ENCODE measurements around the gene TDRD6.

DNA sequence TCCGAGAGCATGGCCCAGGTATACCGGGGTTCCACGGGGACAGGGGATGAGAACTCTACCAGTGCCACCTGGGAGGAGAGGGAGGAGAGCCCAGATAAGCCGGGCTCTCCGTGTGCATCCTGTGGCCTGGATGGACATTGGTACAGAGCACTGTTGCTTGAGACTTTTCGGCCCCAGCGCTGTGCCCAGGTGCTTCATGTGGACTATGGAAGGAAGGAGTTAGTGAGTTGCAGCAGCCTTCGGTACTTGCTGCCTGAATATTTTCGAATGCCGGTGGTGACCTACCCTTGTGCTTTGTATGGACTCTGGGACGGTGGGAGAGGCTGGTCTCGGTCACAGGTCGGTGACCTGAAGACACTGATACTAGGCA is 1.3 kb downstream of the TDRD6 start:
- no peak for TF ChIP-seq CEBPB (IDR thresholded peaks at IDR 0.05; ENCODE audit: low read depth)
- TF ChIP-seq, protein P1, sequence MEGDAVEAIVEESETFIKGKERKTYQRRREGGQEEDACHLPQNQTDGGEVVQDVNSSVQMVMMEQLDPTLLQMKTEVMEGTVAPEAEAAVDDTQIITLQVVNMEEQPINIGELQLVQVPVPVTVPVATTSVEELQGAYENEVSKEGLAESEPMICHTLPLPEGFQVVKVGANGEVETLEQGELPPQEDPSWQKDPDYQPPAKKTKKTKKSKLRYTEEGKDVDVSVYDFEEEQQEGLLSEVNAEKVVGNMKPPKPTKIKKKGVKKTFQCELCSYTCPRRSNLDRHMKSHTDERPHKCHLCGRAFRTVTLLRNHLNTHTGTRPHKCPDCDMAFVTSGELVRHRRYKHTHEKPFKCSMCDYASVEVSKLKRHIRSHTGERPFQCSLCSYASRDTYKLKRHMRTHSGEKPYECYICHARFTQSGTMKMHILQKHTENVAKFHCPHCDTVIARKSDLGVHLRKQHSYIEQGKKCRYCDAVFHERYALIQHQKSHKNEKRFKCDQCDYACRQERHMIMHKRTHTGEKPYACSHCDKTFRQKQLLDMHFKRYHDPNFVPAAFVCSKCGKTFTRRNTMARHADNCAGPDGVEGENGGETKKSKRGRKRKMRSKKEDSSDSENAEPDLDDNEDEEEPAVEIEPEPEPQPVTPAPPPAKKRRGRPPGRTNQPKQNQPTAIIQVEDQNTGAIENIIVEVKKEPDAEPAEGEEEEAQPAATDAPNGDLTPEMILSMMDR (IDR thresholded peaks at IDR 0.05 in 2 of 3, conservative IDR thresholded peaks at IDR 0.05 in 1 of 3; ENCODE audit: borderline replicate concordance in 1 of 3, insufficient read depth in 1 of 3, low read depth in 2 of 3, low read length in 2 of 3), result no peak
- TF ChIP-seq POLR2A (IDR thresholded peaks at IDR 0.05; ENCODE audit: borderline replicate concordance, extremely low read depth, insufficient read depth, insufficient read length), result no peak
- TF ChIP-seq POLR2AphosphoS5 (IDR thresholded peaks at IDR 0.05; ENCODE audit: low read depth, low read length), result no peak
- TF ChIP-seq EZH2phosphoT487 (IDR thresholded peaks at IDR 0.05; ENCODE audit: borderline replicate concordance), result no peak
- TF ChIP-seq FOSL1 (IDR thresholded peaks at IDR 0.05; ENCODE audit: low read depth), result no peak
- no peak for TF ChIP-seq EZH2 (IDR thresholded peaks at IDR 0.05)
- TF ChIP-seq, protein P2, sequence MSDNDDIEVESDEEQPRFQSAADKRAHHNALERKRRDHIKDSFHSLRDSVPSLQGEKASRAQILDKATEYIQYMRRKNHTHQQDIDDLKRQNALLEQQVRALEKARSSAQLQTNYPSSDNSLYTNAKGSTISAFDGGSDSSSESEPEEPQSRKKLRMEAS (IDR thresholded peaks at IDR 0.05), result no peak
- no peak for TF ChIP-seq SP1 (IDR thresholded peaks at IDR 0.05; ENCODE audit: low read depth)
